Natural killer cell (primary cell): Measurements from ENCODE around the gene OSTF1. TPM values are rescaled to one million over a fixed set of nuclear protein-coding genes. Genes with fewer than 3 reads are reported as not detected.

Experiments
- ATAC-seq, 3 donors: fragments of 150-1000 bp in 2 of 3; fragments of 200-7000 bp in 1 of 3; cut with Tn5 transposase; 1 replicate in 1 of 3; 2 replicates in 2 of 3; pipeline ENCODE4 v1.10.0; 2021; ENCODE audit warnings: mild to moderate bottlenecking in 2 of 3, moderate library complexity in 2 of 3
- DNase-seq, 2 donors: peaks; one replicate each; pipeline versions ENCODE4 v3.0.0 to v3.0.0-alpha.2; 2013 to 2021; ENCODE audit warnings: mixed read lengths in 1 of 2
- H3K27ac ChIP-seq: one replicate; pipeline ENCODE4 v1.5.1; 2013; ENCODE audit warnings: mild to moderate bottlenecking, low read length
- H3K27me3 ChIP-seq: one replicate; pipeline ENCODE4 v1.6.1; 2013; ENCODE audit warnings: low read length; ENCODE audit not compliant: control insufficient read depth, insufficient read depth
- H3K36me3 ChIP-seq: one replicate; pipeline ENCODE4 v1.6.1; 2013; ENCODE audit warnings: low read length; ENCODE audit not compliant: control insufficient read depth, insufficient read depth
- H3K4me1 ChIP-seq: one replicate; pipeline ENCODE4 v1.6.1; 2013; ENCODE audit warnings: low read length; ENCODE audit not compliant: control insufficient read depth, insufficient read depth
- H3K4me3 ChIP-seq: one replicate; pipeline ENCODE4 v1.5.1; 2013; ENCODE audit warnings: low read length
- H3K9me3 ChIP-seq: one replicate; pipeline ENCODE4 v1.6.1; 2013; ENCODE audit warnings: low read length; ENCODE audit not compliant: control insufficient read depth, insufficient read depth
- H3K27ac Mint-ChIP-seq, 2 donors: one replicate each; pipeline ENCODE4 v1.8.0; 2022; ENCODE audit warnings: mild to moderate bottlenecking in 2 of 2, mixed read lengths in 2 of 2, moderate library complexity in 1 of 2
- H3K27me3 Mint-ChIP-seq, 2 donors: one replicate each; pipeline ENCODE4 v1.8.0; 2022; ENCODE audit warnings: low read depth in 2 of 2, mixed read lengths in 2 of 2
- H3K36me3 Mint-ChIP-seq: one replicate; pipeline ENCODE4 v1.8.0; 2022; ENCODE audit warnings: mixed read lengths
- H3K4me1 Mint-ChIP-seq, 2 donors: one replicate each; pipeline ENCODE4 v1.8.0; 2022; ENCODE audit warnings: mixed read lengths in 2 of 2
- H3K4me3 Mint-ChIP-seq: one replicate; pipeline ENCODE4 v1.8.0; 2022; ENCODE audit warnings: mild to moderate bottlenecking, moderate library complexity, mixed read lengths
- H3K9me3 Mint-ChIP-seq, 2 donors: one replicate each; pipeline ENCODE4 v1.8.0; 2022; ENCODE audit warnings: mixed read lengths in 2 of 2
- CTCF ChIP-seq: fragments of 200-600 bp; IDR thresholded peaks from one replicate; pipeline ENCODE4 v1.8.0; 2022; ENCODE audit warnings: antibody characterized with exemption
- WGBS: methylation state at CpG from one replicate; pipeline ENCODE4 v1.1.7; 2013; ENCODE audit warnings: missing lambda C conversion rate; ENCODE audit not compliant: insufficient coverage; 5-methylcytosine and 5-hydroxymethylcytosine counted together
- intact Hi-C: fragments of 100-400 bp; cut with micrococcal nuclease; formaldehyde crosslinking; loops from one replicate; pipeline ENCODE4 v1.14.2; 2022
- total RNA-seq, 4 donors: library from RNA; stranded (reverse); fragments of 120-200 nt in 1 of 4; gene quantifications; one replicate each; pipeline versions ENCODE4 v1.2.3 to v1.2.4, GENCODE V29; 2013 to 2022

OSTF1 gene
- total RNA-seq, 3 donors from 2014 or later (not counting 1 experiment from before 2014, with no cell fraction given): 140 to 187 (median 177) TPM

- H3K9me3 Mint-ChIP-seq: no peaks in the 10 kb centered on the region
- intact Hi-C loops: loop anchor here (10.0 kb wide), 1 partner anchor 1313 kb away; the partner anchor contains the start of gene RFK
- H3K4me1 Mint-ChIP-seq: peaks cover 25 to 50% of the 10 kb centered on the region in 2 donors
- H3K27ac Mint-ChIP-seq: peak overlapping the region in 1 of 2 donors; percentile 21
- TF ChIP-seq CTCF: no peak
- H3K4me3 Mint-ChIP-seq: no peak overlapping the region
- H3K36me3 Mint-ChIP-seq: no peaks in the 10 kb centered on the region
- no peaks in the 10 kb centered on the region for H3K27me3 Mint-ChIP-seq
- Histone ChIP-seq H3K27ac (no peak overlapping the region), H3K4me1 (peaks cover 13% of the 10 kb centered on the region), H3K36me3 (peaks cover 24% of the 10 kb centered on the region), H3K9me3 (no peaks in the 10 kb centered on the region), H3K27me3 (no peaks in the 10 kb centered on the region), H3K4me3 (no peak overlapping the region)
- DNase-seq: no peak
- 100% methylated on average over 2 of the region's 2 CpGs for WGBS
- ATAC-seq: no peak
These were observed 6.7 kb upstream of the OSTF1 start for GRCh38 chr9:75081632-75082031.

GRCh38 chr9:75083188-75083970, 4.9 kb upstream of the OSTF1 start:
- peaks cover 19% of the 10 kb centered on the region for H3K4me1 ChIP-seq
- TF ChIP-seq CTCF: no peak
- H3K27me3 ChIP-seq: no peaks in the 10 kb centered on the region
- H3K4me3 Mint-ChIP-seq: no peak overlapping the region
- peaks cover 19% of the 10 kb centered on the region for H3K36me3 ChIP-seq
- H3K36me3 Mint-ChIP-seq: no peaks in the 10 kb centered on the region
- no peaks in the 10 kb centered on the region for H3K27me3 Mint-ChIP-seq
- no peaks in the 10 kb centered on the region for H3K9me3 ChIP-seq
- H3K27ac ChIP-seq: peak overlapping the region; percentile 47
- 65% methylated on average over 12 of the region's 12 CpGs for WGBS
- H3K4me1 Mint-ChIP-seq: peaks cover 33 to 58% of the 10 kb centered on the region in 2 donors
- no peaks in the 10 kb centered on the region for H3K9me3 Mint-ChIP-seq
- H3K4me3 ChIP-seq: no peak overlapping the region
- H3K27ac Mint-ChIP-seq: peak overlapping the region; percentile 21 to 68
- ATAC-seq (peak in 2 of 3 donors; percentile 31 to 50), DNase-seq (peak; percentile 43 to 71)
- intact Hi-C loops: loop anchor here (1.0 to 10.0 kb wide), 2 partner anchors 155 to 1311 kb away; partner anchors contain the start of gene RFK

- WGBS: 97% methylated on average over 5 of the region's 5 CpGs
- H3K27ac ChIP-seq: no peak overlapping the region
These were observed 4.1 kb upstream of the OSTF1 start for GRCh38 chr9:75084081-75084672.

More at GRCh38 chr9:75084081-75084672, 4.1 kb upstream of the OSTF1 start:
- no peaks in the 10 kb centered on the region for H3K9me3 ChIP-seq
- intact Hi-C loops: loop anchor here (10.0 kb wide), 1 partner anchor 1311 kb away; the partner anchor contains the start of gene RFK
- peaks cover 19% of the 10 kb centered on the region for H3K36me3 ChIP-seq
- peaks cover 19% of the 10 kb centered on the region for H3K4me1 ChIP-seq
- no peak for ATAC-seq
- Mint-ChIP-seq H3K9me3 (no peaks in the 10 kb centered on the region), H3K27me3 (no peaks in the 10 kb centered on the region), H3K36me3 (no peaks in the 10 kb centered on the region), H3K4me1 (peaks cover 38 to 62% of the 10 kb centered on the region in 2 donors), H3K27ac (peak overlapping the region; percentile 21 to 68), H3K4me3 (no peak overlapping the region)
- DNase-seq: no peak
- TF ChIP-seq CTCF: no peak
- no peak overlapping the region for H3K4me3 ChIP-seq
- no peaks in the 10 kb centered on the region for H3K27me3 ChIP-seq
